Effector memory CD8-positive, alpha-beta T cell (primary cell): ENCODE measurements around the gene PARD6B.
A peak's percentile ranks its signal among the peaks of the same experiment; 100 is the strongest.
"Not testable (repeated sequence)": the region's sequence is repeated elsewhere in the genome, so short reads cannot be mapped to it uniquely, and the experiment has no call there.

ENCODE experiments used
- ATAC-seq: fragments of 150-1000 bp; cut with Tn5 transposase; replicated peaks from 2 replicates; pipeline ENCODE4 v1.10.0; 2021; ENCODE audit warnings: mild to moderate bottlenecking, moderate library complexity
- DNase-seq, 3 experiments: peaks; one replicate each; pipeline ENCODE4 v3.0.0; 2021
- H3K27ac Mint-ChIP-seq, 2 donors: one replicate each; pipeline ENCODE4 v1.8.0; 2022; ENCODE audit warnings: mild to moderate bottlenecking in 2 of 2, mixed read lengths in 2 of 2, moderate library complexity in 2 of 2
- H3K27me3 Mint-ChIP-seq, 2 donors: one replicate each; pipeline ENCODE4 v1.8.0; 2022; ENCODE audit warnings: mixed read lengths in 2 of 2
- H3K36me3 Mint-ChIP-seq: one replicate; pipeline ENCODE4 v1.8.0; 2022; ENCODE audit warnings: mild to moderate bottlenecking, moderate library complexity, mixed read lengths; ENCODE audit not compliant: insufficient read depth
- H3K4me1 Mint-ChIP-seq, 2 donors: one replicate each; pipeline ENCODE4 v1.8.0; 2022; ENCODE audit warnings: low read depth in 2 of 2, mixed read lengths in 2 of 2
- H3K4me3 Mint-ChIP-seq, 2 donors: one replicate each; pipeline ENCODE4 v1.8.0; 2022; ENCODE audit warnings: mild to moderate bottlenecking in 2 of 2, mixed read lengths in 2 of 2, moderate library complexity in 2 of 2
- H3K9me3 Mint-ChIP-seq, 2 donors: one replicate each; pipeline ENCODE4 v1.8.0; 2022; ENCODE audit warnings: mixed read lengths in 2 of 2

PARD6B gene

GRCh38 chr20:50756447-50756846 lies 25.1 kb downstream of the PARD6B start:
- ATAC-seq = no peak
- Mint-ChIP-seq H3K27ac (no peak overlapping the region), H3K4me3 (no peak overlapping the region), H3K4me1 (no peaks in the 10 kb centered on the region), H3K36me3 (peaks cover 4% of the 10 kb centered on the region), H3K27me3 (no peaks in the 10 kb centered on the region), H3K9me3 (no peaks in the 10 kb centered on the region)
- DNase-seq = no peak

DNA sequence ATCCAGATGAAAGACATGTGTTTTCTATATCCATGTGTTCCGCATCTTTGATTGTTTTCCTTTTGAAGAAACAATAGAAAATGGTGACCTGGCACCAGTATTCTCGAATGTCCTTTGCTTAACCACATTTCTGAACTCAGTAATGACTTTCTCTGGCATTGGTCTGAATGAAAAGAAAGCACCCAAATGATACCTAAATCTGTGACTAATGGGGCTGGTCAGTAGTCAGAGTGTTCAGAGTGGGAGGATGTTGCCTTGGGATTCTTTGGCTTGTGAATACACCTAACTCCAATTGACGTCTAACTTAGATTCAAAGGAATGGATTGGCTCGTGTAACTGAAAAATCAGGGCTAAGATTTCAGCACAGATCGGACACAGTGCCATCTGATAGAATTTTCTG lies 27.1 kb downstream of the PARD6B start:
- H3K4me1 Mint-ChIP-seq = no peaks in the 10 kb centered on the region
- no peaks in the 10 kb centered on the region for H3K9me3 Mint-ChIP-seq
- ATAC-seq (no peak), DNase-seq (no peak)
- H3K27me3 Mint-ChIP-seq = no peaks in the 10 kb centered on the region
- no peaks in the 10 kb centered on the region for H3K36me3 Mint-ChIP-seq
- H3K4me3 Mint-ChIP-seq = no peak overlapping the region
- no peak overlapping the region for H3K27ac Mint-ChIP-seq

DNA sequence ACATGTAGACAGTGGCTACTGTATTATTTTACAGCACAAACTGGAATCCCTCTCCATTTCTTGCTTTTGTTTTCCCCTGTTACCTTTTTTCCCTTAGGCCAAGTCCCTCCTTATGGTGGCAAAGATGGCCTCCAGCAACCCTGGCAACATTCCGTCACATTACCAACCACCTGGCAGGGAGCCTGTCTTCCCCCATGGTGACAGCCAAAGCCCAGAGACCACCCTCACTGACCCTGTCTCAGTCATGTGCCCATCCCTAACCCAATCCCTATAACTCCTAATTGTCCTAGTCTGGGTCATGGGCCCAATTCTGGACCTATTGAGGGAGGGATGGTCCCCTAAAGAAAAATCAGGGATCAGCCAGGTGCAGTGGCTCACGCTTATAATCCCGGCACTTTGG lies 27.6 kb downstream of the PARD6B start:
- Mint-ChIP-seq H3K4me3 (no peak overlapping the region), H3K36me3 (no peaks in the 10 kb centered on the region), H3K27me3 (peaks cover 0 to 5% of the 10 kb centered on the region in 2 donors), H3K27ac (no peak overlapping the region), H3K4me1 (no peaks in the 10 kb centered on the region), H3K9me3 (no peaks in the 10 kb centered on the region)
- ATAC-seq (no peak), DNase-seq (no peak)

DNA sequence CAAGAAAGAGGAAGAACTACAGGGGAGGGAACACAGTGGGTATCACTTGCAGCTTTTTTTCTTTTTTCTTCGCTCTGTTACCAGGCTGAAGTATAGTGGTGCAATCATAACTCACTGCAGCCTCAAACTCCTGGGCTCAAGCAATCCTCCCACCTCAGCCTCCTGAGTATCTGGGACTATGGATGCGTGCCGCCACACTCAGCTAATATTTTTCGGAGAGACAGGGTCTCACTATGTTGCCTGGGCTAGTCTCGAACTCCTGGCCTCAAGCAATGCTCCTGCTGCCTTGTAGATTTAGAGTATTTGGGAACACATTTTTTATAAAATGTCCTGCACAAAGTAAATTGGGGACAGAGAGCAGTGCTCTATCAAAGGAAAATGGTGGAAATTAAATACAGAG lies 28.3 kb downstream of the PARD6B start:
- H3K36me3 Mint-ChIP-seq = no peaks in the 10 kb centered on the region
- peaks cover 0 to 7% of the 10 kb centered on the region in 2 donors for H3K27me3 Mint-ChIP-seq
- H3K4me3 Mint-ChIP-seq = no peak overlapping the region

GRCh38 chr20:50762045-50762422 lies 30.7 kb downstream of the PARD6B start:
- peaks cover 1 to 17% of the 10 kb centered on the region in 2 donors for H3K27me3 Mint-ChIP-seq
- no peak for DNase-seq
- ATAC-seq = no peak
- no peaks in the 10 kb centered on the region for H3K36me3 Mint-ChIP-seq
- H3K4me1 Mint-ChIP-seq = no peaks in the 10 kb centered on the region
- H3K9me3 Mint-ChIP-seq = no peaks in the 10 kb centered on the region
- no peak overlapping the region for H3K27ac Mint-ChIP-seq
- H3K4me3 Mint-ChIP-seq = no peak overlapping the region

More for the DNA sequence above, 28.3 kb downstream of the PARD6B start:
- DNase-seq = no peak
- no peak for ATAC-seq
- H3K9me3 Mint-ChIP-seq = no peaks in the 10 kb centered on the region
- H3K4me1 Mint-ChIP-seq = no peaks in the 10 kb centered on the region
- H3K27ac Mint-ChIP-seq = peak overlapping the region in 1 of 2 donors; percentile 44

GRCh38 chr20:50762435-50763220 lies 31.2 kb downstream of the PARD6B start:
- no peak overlapping the region for H3K4me3 Mint-ChIP-seq
- no peak for DNase-seq

DNA sequence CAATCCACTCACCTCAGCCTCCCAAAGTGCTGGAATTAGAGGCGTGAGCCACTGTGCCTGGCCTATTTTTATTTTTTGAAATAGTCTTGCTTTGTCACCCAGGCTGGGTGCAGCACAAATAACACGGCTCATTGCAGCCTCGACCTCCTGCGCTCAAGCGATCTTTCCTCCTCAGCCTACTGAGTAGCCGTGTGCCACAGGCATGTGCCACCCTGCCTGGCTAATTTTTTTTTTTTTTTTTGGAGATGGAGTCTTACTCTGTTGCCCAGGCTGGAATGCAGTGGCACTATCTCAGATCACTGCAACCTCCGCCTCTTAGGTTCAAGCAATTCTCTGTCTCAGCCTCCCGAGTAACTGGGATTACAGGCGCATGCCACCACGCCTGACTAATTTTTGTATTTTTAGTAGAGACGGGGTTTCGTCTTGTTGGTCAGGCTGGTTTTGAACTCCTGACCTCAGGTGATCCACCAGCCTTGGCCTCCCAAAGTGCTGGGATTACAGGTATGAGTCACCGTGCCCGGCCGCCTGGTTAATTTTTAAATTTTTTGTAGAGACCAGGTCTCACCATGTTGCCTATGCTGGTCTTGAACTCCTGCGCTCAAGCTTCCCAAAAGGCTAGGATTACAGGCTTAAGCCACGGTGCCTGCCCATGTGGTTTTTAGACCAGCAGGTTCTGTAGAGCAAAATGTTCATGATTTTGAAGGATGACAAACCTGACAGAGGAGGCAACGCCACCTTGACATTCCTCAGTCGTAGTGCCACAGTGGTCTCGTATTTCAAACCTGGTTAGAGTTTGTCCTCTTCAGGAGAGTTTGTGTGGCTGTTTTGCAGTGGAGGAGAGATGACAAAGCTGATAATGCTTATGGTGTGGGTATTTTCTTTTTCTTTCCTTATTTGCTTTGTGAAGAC lies 32.4 kb downstream of the PARD6B start:
- not testable (repeated sequence) for H3K27ac Mint-ChIP-seq, ATAC-seq, H3K36me3 Mint-ChIP-seq, H3K4me1 Mint-ChIP-seq, H3K9me3 Mint-ChIP-seq, DNase-seq, H3K4me3 Mint-ChIP-seq
- peaks cover 13 to 29% of the 10 kb centered on the region in 2 donors for H3K27me3 Mint-ChIP-seq

More at GRCh38 chr20:50762435-50763220, 31.2 kb downstream of the PARD6B start:
- Mint-ChIP-seq H3K27ac (no peak overlapping the region), H3K4me1 (no peaks in the 10 kb centered on the region), H3K27me3 (peaks cover 7 to 23% of the 10 kb centered on the region in 2 donors), H3K36me3 (peaks cover 3% of the 10 kb centered on the region), H3K9me3 (no peaks in the 10 kb centered on the region)
- no peak for ATAC-seq

DNA sequence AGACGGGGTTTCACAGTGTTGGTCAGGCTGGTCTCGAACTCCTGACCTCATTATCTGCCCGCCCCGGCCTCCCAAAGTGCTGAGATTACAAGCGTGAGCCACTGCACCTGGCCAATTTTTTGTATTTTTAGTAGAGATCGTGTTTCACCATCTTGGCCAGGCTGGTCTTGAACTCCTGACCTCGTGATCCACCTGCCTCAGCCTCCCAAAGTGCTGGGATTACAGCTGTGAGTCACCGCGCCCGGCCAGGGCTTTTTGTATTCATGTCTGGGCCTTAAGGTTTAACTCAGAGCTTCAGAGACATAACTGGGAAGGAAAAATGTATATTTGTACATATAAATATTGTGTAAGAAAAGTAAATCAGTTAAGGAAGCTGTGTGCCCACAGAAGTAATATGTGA lies 33.9 kb downstream of the PARD6B start:
- not testable (repeated sequence) for H3K27ac Mint-ChIP-seq, H3K9me3 Mint-ChIP-seq, DNase-seq, H3K36me3 Mint-ChIP-seq, ATAC-seq, H3K4me3 Mint-ChIP-seq, H3K4me1 Mint-ChIP-seq
- H3K27me3 Mint-ChIP-seq = peaks cover 13 to 29% of the 10 kb centered on the region in 2 donors

DNA sequence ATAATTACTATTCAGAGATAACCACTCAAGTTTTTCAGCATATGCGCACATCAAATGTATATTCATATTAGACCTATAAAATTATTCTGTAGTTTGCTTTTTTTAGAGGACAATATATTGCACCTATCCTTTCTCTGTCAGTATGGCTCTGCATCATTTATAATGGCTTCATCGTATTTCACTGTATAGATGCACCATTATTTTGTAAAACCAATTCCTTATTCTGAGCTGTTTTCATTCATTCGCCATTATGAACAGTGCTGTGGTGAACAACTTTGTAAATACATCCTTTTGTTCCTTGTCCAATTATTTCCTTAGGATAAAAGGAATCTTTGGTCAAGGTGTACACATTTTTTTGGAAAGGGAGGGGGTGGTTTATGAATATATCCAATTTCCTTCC lies 34.3 kb downstream of the PARD6B start:
- Mint-ChIP-seq H3K27me3 (peaks cover 13 to 29% of the 10 kb centered on the region in 2 donors), H3K4me3 (no peak overlapping the region), H3K36me3 (peaks cover 3% of the 10 kb centered on the region), H3K4me1 (no peaks in the 10 kb centered on the region), H3K9me3 (no peaks in the 10 kb centered on the region), H3K27ac (no peak overlapping the region)
- no peak for DNase-seq
- no peak for ATAC-seq

DNA sequence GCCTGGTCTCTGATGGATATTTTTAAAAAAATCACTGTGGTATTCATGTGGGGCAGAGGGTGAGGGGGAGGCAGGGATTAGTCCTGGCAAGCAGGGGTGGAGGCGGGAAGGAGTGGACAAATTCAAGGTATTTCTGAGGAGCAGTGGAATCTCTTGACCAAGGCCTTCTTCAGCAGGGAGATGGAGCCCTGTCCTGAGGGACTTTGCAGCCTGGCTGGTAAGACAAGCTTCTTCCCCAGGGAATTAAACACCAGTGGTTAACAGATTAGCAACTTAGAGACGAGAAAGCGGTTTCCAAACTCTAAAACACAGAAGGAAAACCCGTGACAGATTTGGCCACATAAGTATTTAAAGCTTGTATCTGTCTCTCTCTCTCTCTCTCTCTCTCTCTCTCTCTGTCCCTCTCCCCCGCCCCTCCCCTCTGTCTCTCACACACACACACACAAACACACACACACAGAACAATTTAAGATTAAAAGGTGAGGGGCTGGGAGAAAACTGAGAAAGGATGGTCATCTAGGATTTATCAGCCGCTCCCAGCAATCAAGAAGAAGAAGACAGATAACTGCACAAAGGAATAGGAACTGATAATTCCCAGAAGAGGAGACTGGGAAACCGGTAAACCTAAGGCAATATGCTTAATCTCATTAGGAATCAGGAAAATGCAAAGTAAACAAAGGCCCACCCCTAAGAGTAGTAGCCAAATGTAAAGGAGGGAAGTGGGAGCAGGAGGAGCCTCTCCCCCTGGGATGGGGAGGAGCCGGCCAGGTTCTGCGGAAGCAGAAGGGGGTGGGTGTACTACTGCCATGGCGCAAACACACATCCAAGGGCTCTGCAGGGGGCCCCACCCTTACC lies 35.8 kb downstream of the PARD6B start:
- peaks cover 13 to 29% of the 10 kb centered on the region in 2 donors for H3K27me3 Mint-ChIP-seq
- H3K27ac Mint-ChIP-seq, H3K4me3 Mint-ChIP-seq, ATAC-seq, H3K9me3 Mint-ChIP-seq, H3K36me3 Mint-ChIP-seq, H3K4me1 Mint-ChIP-seq, DNase-seq: not testable (repeated sequence)

DNA sequence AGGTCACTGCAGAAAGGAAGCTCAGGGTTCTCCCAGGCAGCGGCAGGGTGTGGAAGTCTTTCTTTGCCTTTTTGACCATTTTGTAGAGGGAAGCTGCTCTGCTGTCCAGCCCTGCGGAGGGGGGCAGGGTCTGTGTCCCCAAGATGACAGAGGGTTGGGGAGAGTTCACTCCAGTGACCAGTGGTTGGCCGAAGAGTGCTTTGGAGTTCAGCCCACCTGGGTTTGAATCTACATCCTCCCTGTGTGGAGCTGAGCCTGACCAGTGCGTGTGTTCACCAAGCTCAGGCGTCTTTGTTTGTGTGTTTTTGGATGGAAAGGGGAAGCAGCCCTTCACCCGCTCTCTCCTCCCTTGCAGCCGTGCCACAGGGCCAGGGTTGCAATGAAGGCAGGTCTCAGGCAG lies 37.6 kb downstream of the PARD6B start:
- not testable (repeated sequence) for H3K9me3 Mint-ChIP-seq, DNase-seq, H3K4me1 Mint-ChIP-seq, H3K27ac Mint-ChIP-seq, H3K4me3 Mint-ChIP-seq, H3K36me3 Mint-ChIP-seq, ATAC-seq
- H3K27me3 Mint-ChIP-seq = peaks cover 13 to 24% of the 10 kb centered on the region in 2 donors

- H3K4me3 Mint-ChIP-seq, H3K27ac Mint-ChIP-seq, H3K36me3 Mint-ChIP-seq, DNase-seq, H3K4me1 Mint-ChIP-seq, H3K9me3 Mint-ChIP-seq, ATAC-seq: not testable (repeated sequence)
- H3K27me3 Mint-ChIP-seq = peaks cover 13 to 22% of the 10 kb centered on the region in 2 donors
Observed at GRCh38 chr20:50769551-50770085, 38.2 kb downstream of the PARD6B start.
